T-cell (primary cell): Measurements from ENCODE around the gene PRKCA. TPM values are rescaled to one million over a fixed set of nuclear protein-coding genes. Genes with fewer than 3 reads are reported as not detected.

Experiments used
- ATAC-seq, 4 experiments: fragments of 200-7000 bp in 3 of 4; fragments of 150-1000 bp in 1 of 4; cut with Tn5 transposase; replicated peaks in 1 of 4; 1 replicate in 3 of 4; 2 replicates in 1 of 4; pipeline ENCODE4 v1.10.0; 2021; ENCODE audit warnings: moderate library complexity in 3 of 4, mild to moderate bottlenecking in 2 of 4, moderate number of reproducible peaks in 1 of 4
- CTCF ChIA-PET, 2 donors: fragments of 300-600 bp; sonication (Branson Sonifier 250); formaldehyde crosslinking; loops; one replicate each; lab custom pipeline; 2022; ENCODE audit warnings: antibody characterized with exemption in 2 of 2; lab: Charles Lee
- POLR2A ChIA-PET, 2 donors: fragments of 300-600 bp; sonication (Branson Sonifier 250); formaldehyde crosslinking; loops; one replicate each; lab custom pipeline; 2022; ENCODE audit warnings: antibody characterized with exemption in 2 of 2; lab: Charles Lee
- DNase-seq, 35 experiments: peaks; one replicate each; pipeline versions ENCODE4 v3.0.0 to v3.0.0-alpha.2; 2013 to 2023
- H3K27ac ChIP-seq: one replicate; pipeline ENCODE4 v1.5.1; 2013; ENCODE audit warnings: low read length
- H3K27me3 ChIP-seq, 2 experiments: replicated peaks in 1 of 2; 1 replicate in 1 of 2; 2 replicates in 1 of 2; pipeline versions ENCODE4 v1.6.1 to v1.7.0; 2013; ENCODE audit warnings: low read length in 1 of 2, mixed read lengths in 1 of 2; ENCODE audit not compliant: control insufficient read depth in 2 of 2, insufficient read depth in 2 of 2; ENCODE audit errors: extremely low read depth in 1 of 2
- H3K36me3 ChIP-seq, 2 donors: 1 replicate in 1 of 2; 2 replicates in 1 of 2; pipeline versions ENCODE4 v1.6.1 to v1.7.0; 2013; ENCODE audit warnings: low read length in 1 of 2; ENCODE audit not compliant: control insufficient read depth in 2 of 2, insufficient read depth in 1 of 2; ENCODE audit errors: extremely low read depth in 1 of 2
- H3K4me1 ChIP-seq, 2 experiments: 1 replicate in 1 of 2; 2 replicates in 1 of 2; pipeline versions ENCODE4 v1.6.1 to v1.7.0; 2013; ENCODE audit warnings: low read length in 2 of 2, mixed read lengths in 1 of 2; ENCODE audit not compliant: insufficient read depth in 2 of 2, control insufficient read depth in 1 of 2; ENCODE audit errors: extremely low read depth in 1 of 2
- H3K4me3 ChIP-seq, 2 donors: 1 replicate in 1 of 2; 2 replicates in 1 of 2; pipeline versions ENCODE4 v1.5.1 to v1.7.0; 2013; ENCODE audit warnings: mild to moderate bottlenecking in 2 of 2, low read length in 1 of 2, moderate library complexity in 1 of 2; ENCODE audit not compliant: control insufficient read depth in 1 of 2; ENCODE audit errors: extremely low read depth in 1 of 2
- H3K9me3 ChIP-seq: 2 replicates; pipeline ENCODE4 v1.7.0; 2013
- H3K27ac Mint-ChIP-seq, 2 donors: one replicate each; pipeline ENCODE4 v1.8.0; 2020 to 2021; ENCODE audit warnings: mild to moderate bottlenecking in 2 of 2, mixed read lengths in 2 of 2
- H3K27me3 Mint-ChIP-seq, 2 donors: one replicate each; pipeline ENCODE4 v1.8.0; 2021 to 2022; ENCODE audit warnings: mixed read lengths in 2 of 2
- H3K36me3 Mint-ChIP-seq: one replicate; pipeline ENCODE4 v1.8.0; 2021; ENCODE audit warnings: mixed read lengths
- H3K4me1 Mint-ChIP-seq, 3 donors: one replicate each; pipeline ENCODE4 v1.8.0; 2020 to 2022; ENCODE audit warnings: mixed read lengths in 3 of 3, mild to moderate bottlenecking in 1 of 3
- H3K4me3 Mint-ChIP-seq, 3 donors: one replicate each; pipeline ENCODE4 v1.8.0; 2020 to 2022; ENCODE audit warnings: mild to moderate bottlenecking in 3 of 3, mixed read lengths in 3 of 3, moderate library complexity in 3 of 3
- H3K9me3 Mint-ChIP-seq, 3 donors: one replicate each; pipeline ENCODE4 v1.8.0; 2020 to 2022; ENCODE audit warnings: mixed read lengths in 3 of 3
- WGBS: methylation state at CpG from one replicate; pipeline ENCODE4 v1.1.5; 2013; ENCODE audit warnings: missing lambda C conversion rate; ENCODE audit not compliant: insufficient coverage; 5-methylcytosine and 5-hydroxymethylcytosine counted together
- total RNA-seq, 35 experiments: library from RNA in 6 of 35; stranded (reverse) in 6 of 35; fragments of 120-200 nt in 1 of 35; gene quantifications; one replicate each; pipeline versions ENCODE4 v1.2.1 to v1.2.4 and lab custom pipeline; 2013 to 2026

The PRKCA gene
- total RNA-seq, 5 donors from 2014 or later (not counting 1 experiment from before 2014, with no cell fraction given) = 75.9 to 128 (median 82.0) TPM

- H3K27me3 ChIP-seq = peaks cover 14 to 58% of the 10 kb centered on the region in 2 experiments
- no peaks in the 10 kb centered on the region for H3K9me3 ChIP-seq
- DNase-seq (no peak), ATAC-seq (no peak)
- ChIA-PET POLR2A (no interaction called here), CTCF (interaction anchor here in 1 of 2 donors (0.7 kb wide), 1 partner anchor 389 kb away, joined by 3 read pairs; no protein-coding TSS in a partner anchor)
- Mint-ChIP-seq H3K27ac (no peak overlapping the region), H3K4me1 (peaks cover 1 to 10% (median 4%) of the 10 kb centered on the region in 3 donors), H3K9me3 (peaks cover 0 to 3% (median 0%) of the 10 kb centered on the region in 3 donors), H3K36me3 (no peaks in the 10 kb centered on the region), H3K4me3 (no peak overlapping the region), H3K27me3 (peaks cover 55 to 77% of the 10 kb centered on the region in 2 donors)
- no peak overlapping the region for H3K27ac ChIP-seq
- H3K4me1 ChIP-seq = peaks cover 0 to 2% of the 10 kb centered on the region in 2 experiments
- no peak overlapping the region for H3K4me3 ChIP-seq
- no peaks in the 10 kb centered on the region for H3K36me3 ChIP-seq
- 82% methylated on average over 13 of the region's 14 CpGs for WGBS
Observed at GRCh38 chr17:66831383-66832210, 529.2 kb downstream of the PRKCA start.

GRCh38 chr17:66833201-66833600 is 530.8 kb downstream of the PRKCA start:
- ChIA-PET POLR2A (no interaction called here), CTCF (no interaction called here)
- H3K4me3 ChIP-seq = no peak overlapping the region
- Mint-ChIP-seq H3K27ac (no peak overlapping the region), H3K27me3 (peaks cover 56 to 76% of the 10 kb centered on the region in 2 donors), H3K4me3 (no peak overlapping the region), H3K36me3 (no peaks in the 10 kb centered on the region), H3K9me3 (peaks cover 0 to 3% (median 0%) of the 10 kb centered on the region in 3 donors), H3K4me1 (peaks cover 1 to 10% (median 4%) of the 10 kb centered on the region in 3 donors)
- no peak overlapping the region for H3K27ac ChIP-seq
- no peaks in the 10 kb centered on the region for H3K36me3 ChIP-seq
- no peak for DNase-seq
- no peak for ATAC-seq
- peaks cover 0 to 2% of the 10 kb centered on the region in 2 experiments for H3K4me1 ChIP-seq
- WGBS = 93% methylated on average over 3 of the region's 4 CpGs
- no peaks in the 10 kb centered on the region for H3K9me3 ChIP-seq
- H3K27me3 ChIP-seq = peaks cover 14 to 60% of the 10 kb centered on the region in 2 experiments

- Mint-ChIP-seq H3K4me3 (no peak overlapping the region), H3K36me3 (no peaks in the 10 kb centered on the region), H3K27me3 (peaks cover 51 to 68% of the 10 kb centered on the region in 2 donors), H3K4me1 (peaks cover 1 to 6% (median 2%) of the 10 kb centered on the region in 3 donors), H3K27ac (no peak overlapping the region), H3K9me3 (no peaks in the 10 kb centered on the region)
- Histone ChIP-seq H3K4me1 (peaks cover 0 to 2% of the 10 kb centered on the region in 2 experiments), H3K27ac (no peak overlapping the region), H3K27me3 (peaks cover 14 to 55% of the 10 kb centered on the region in 2 experiments), H3K36me3 (no peaks in the 10 kb centered on the region), H3K4me3 (no peak overlapping the region), H3K9me3 (no peaks in the 10 kb centered on the region)
- POLR2A ChIA-PET = no interaction called here
- 30% methylated on average over 6 of the region's 7 CpGs for WGBS
- ATAC-seq (no peak), DNase-seq (no peak)
- CTCF ChIA-PET = no interaction called here
Observed at GRCh38 chr17:66834426-66834918, 532.1 kb downstream of the PRKCA start.

- H3K27me3 Mint-ChIP-seq = peaks cover 49 to 63% of the 10 kb centered on the region in 2 donors
Observed at GRCh38 chr17:66834919-66835454, 532.6 kb downstream of the PRKCA start, which contains the start of gene CACNG5. TSS of gene CACNG5 (plus strand) at chr17:66835117. CDS start at chr17:66877333, 42,216 bp downstream.

GRCh38 chr17:66835476-66835875 is 533.1 kb downstream of the PRKCA start:
- Mint-ChIP-seq H3K4me1 (peaks cover 0 to 2% (median 1%) of the 10 kb centered on the region in 3 donors), H3K9me3 (no peaks in the 10 kb centered on the region), H3K36me3 (no peaks in the 10 kb centered on the region), H3K27me3 (peaks cover 46 to 58% of the 10 kb centered on the region in 2 donors), H3K4me3 (no peak overlapping the region), H3K27ac (no peak overlapping the region)
- Histone ChIP-seq H3K4me3 (no peak overlapping the region), H3K4me1 (peaks cover 0 to 2% of the 10 kb centered on the region in 2 experiments), H3K9me3 (no peaks in the 10 kb centered on the region), H3K27ac (no peak overlapping the region), H3K36me3 (no peaks in the 10 kb centered on the region), H3K27me3 (peaks cover 9 to 53% of the 10 kb centered on the region in 2 experiments)
- ChIA-PET POLR2A (no interaction called here), CTCF (no interaction called here)
- 34% methylated on average over 6 of the region's 16 CpGs for WGBS
- DNase-seq (no peak), ATAC-seq (no peak)

More at GRCh38 chr17:66834919-66835454, 532.6 kb downstream of the PRKCA start, which contains the start of gene CACNG5:
- no peaks in the 10 kb centered on the region for H3K36me3 ChIP-seq
- peaks cover 13 to 54% of the 10 kb centered on the region in 2 experiments for H3K27me3 ChIP-seq
- no peak for ATAC-seq
- no peak within 1 kb of the TSS for H3K27ac ChIP-seq
- H3K4me1 Mint-ChIP-seq = peaks cover 1 to 2% (median 1%) of the 10 kb centered on the region in 3 donors
- ChIA-PET POLR2A (no interaction called here), CTCF (no interaction called here)
- no peaks in the 10 kb centered on the region for H3K9me3 Mint-ChIP-seq
- no peak within 1 kb of the TSS for H3K4me3 Mint-ChIP-seq
- peaks cover 0 to 2% of the 10 kb centered on the region in 2 experiments for H3K4me1 ChIP-seq
- no peaks in the 10 kb centered on the region for H3K9me3 ChIP-seq
- H3K27ac Mint-ChIP-seq = no peak within 1 kb of the TSS
- 13% methylated on average over 48 of the region's 57 CpGs for WGBS
- no peak within 1 kb of the TSS for H3K4me3 ChIP-seq
- no peak for DNase-seq
- no peaks in the 10 kb centered on the region for H3K36me3 Mint-ChIP-seq
